H9 (cell line): Measurements from ENCODE around the gene APOL1. TPM values are rescaled to one million over a fixed set of nuclear protein-coding genes. Genes with fewer than 3 reads are reported as not detected.

Experiments used
- DNase-seq: peaks from one replicate; pipeline ENCODE4 v3.0.0-alpha.2; 2017
- H2AFZ ChIP-seq: one replicate; pipeline ENCODE4 v1.6.1; 2013; ENCODE audit warnings: mild to moderate bottlenecking, low read length, control low read depth, moderate library complexity
- H2AK5ac ChIP-seq: 2 replicates; pipeline ENCODE4 v1.6.1; 2013; ENCODE audit warnings: low read length, control low read depth, mixed read lengths; ENCODE audit not compliant: insufficient read length
- H2BK120ac ChIP-seq: one replicate; pipeline ENCODE4 v1.6.1; 2013; ENCODE audit warnings: low read depth, mild to moderate bottlenecking, low read length, control low read depth, inconsistent platforms; ENCODE audit not compliant: poor library complexity, severe bottlenecking
- H2BK12ac ChIP-seq: 2 replicates; pipeline ENCODE4 v1.6.1; 2013; ENCODE audit warnings: low read length, control low read depth, mixed read lengths, low read depth; ENCODE audit not compliant: insufficient read length
- H2BK15ac ChIP-seq: 2 replicates; pipeline ENCODE4 v1.6.1; 2013; ENCODE audit warnings: low read depth, low read length, control low read depth
- H2BK20ac ChIP-seq: one replicate; pipeline ENCODE4 v1.6.1; 2013; ENCODE audit warnings: low read depth, mild to moderate bottlenecking, low read length, control low read depth, inconsistent platforms; ENCODE audit not compliant: poor library complexity, severe bottlenecking
- H2BK5ac ChIP-seq: 2 replicates; pipeline ENCODE4 v1.6.1; 2013; ENCODE audit warnings: low read length, control low read depth, mixed read lengths; ENCODE audit not compliant: insufficient read length
- H3K14ac ChIP-seq: 2 replicates; pipeline ENCODE4 v1.6.1; 2013; ENCODE audit warnings: low read length, control low read depth; ENCODE audit not compliant: insufficient read depth
- H3K18ac ChIP-seq: 2 replicates; pipeline ENCODE4 v1.6.1; 2013; ENCODE audit warnings: low read depth, mild to moderate bottlenecking, mixed read lengths, low read length, control low read depth; ENCODE audit not compliant: insufficient read length
- H3K23ac ChIP-seq: 2 replicates; pipeline ENCODE4 v1.6.1; 2013; ENCODE audit warnings: low read length, control low read depth, mixed read lengths, low read depth; ENCODE audit not compliant: insufficient read length
- H3K23me2 ChIP-seq: 2 replicates; pipeline ENCODE4 v1.6.1; 2013; ENCODE audit warnings: low read depth, mild to moderate bottlenecking, mixed read lengths, low read length, control low read depth; ENCODE audit not compliant: insufficient read length, poor library complexity, severe bottlenecking
- H3K27ac ChIP-seq: 2 replicates; pipeline ENCODE4 v1.5.1; 2013; ENCODE audit warnings: low read length, control low read depth, mixed read lengths, low read depth; ENCODE audit not compliant: insufficient read length
- H3K27me3 ChIP-seq: 2 replicates; pipeline ENCODE4 v1.6.1; 2013; ENCODE audit warnings: low read length, control low read depth, inconsistent platforms; ENCODE audit not compliant: insufficient read depth
- H3K4ac ChIP-seq: 2 replicates; pipeline ENCODE4 v1.6.1; 2013; ENCODE audit warnings: low read depth, mild to moderate bottlenecking, control low read depth, inconsistent platforms, low read length, moderate library complexity
- H3K4me1 ChIP-seq: 2 replicates; pipeline ENCODE4 v1.6.1; 2013; ENCODE audit warnings: low read length, control low read depth, inconsistent platforms; ENCODE audit not compliant: insufficient read depth
- H3K4me2 ChIP-seq: 2 replicates; pipeline ENCODE4 v1.6.1; 2013; ENCODE audit warnings: low read length, control low read depth, mixed read lengths; ENCODE audit not compliant: insufficient read length, insufficient read depth
- H3K56ac ChIP-seq: 2 replicates; pipeline ENCODE4 v1.6.1; 2013; ENCODE audit warnings: low read depth, mild to moderate bottlenecking, mixed read lengths, low read length, control low read depth; ENCODE audit not compliant: insufficient read length
- H3K79me1 ChIP-seq: 2 replicates; pipeline ENCODE4 v1.6.1; 2013; ENCODE audit warnings: low read depth, mild to moderate bottlenecking, moderate library complexity, low read length, control low read depth, inconsistent platforms; ENCODE audit not compliant: insufficient read depth, poor library complexity, severe bottlenecking
- H3K79me2 ChIP-seq: 2 replicates; pipeline ENCODE4 v1.6.1; 2013; ENCODE audit warnings: low read length, control low read depth, inconsistent platforms; ENCODE audit not compliant: insufficient read depth
- H3K9ac ChIP-seq: 2 replicates; pipeline ENCODE4 v1.6.1; 2013; ENCODE audit warnings: low read length, control low read depth, mixed read lengths; ENCODE audit not compliant: insufficient read length; ENCODE audit errors: extremely low read depth
- H3K9me3 ChIP-seq: one replicate; pipeline ENCODE4 v1.6.1; 2013; ENCODE audit warnings: low read depth, low read length, inconsistent platforms; ENCODE audit not compliant: control insufficient read depth
- H3T11ph ChIP-seq: one replicate; pipeline ENCODE4 v1.6.1; 2013; ENCODE audit warnings: mild to moderate bottlenecking, low read length, control low read depth, inconsistent platforms
- H4K20me1 ChIP-seq: one replicate; pipeline ENCODE4 v1.6.1; 2013; ENCODE audit not compliant: control insufficient read depth, insufficient read length, insufficient read depth
- H4K5ac ChIP-seq: 2 replicates; pipeline ENCODE4 v1.6.1; 2013; ENCODE audit warnings: low read depth, mild to moderate bottlenecking, mixed read lengths, low read length, control low read depth; ENCODE audit not compliant: insufficient read length
- H4K8ac ChIP-seq: replicated peaks from 2 replicates; pipeline ENCODE4 v1.6.1; 2013; ENCODE audit warnings: low read length, control low read depth, mixed read lengths, low read depth; ENCODE audit not compliant: insufficient read length
- H4K91ac ChIP-seq: 2 replicates; pipeline ENCODE4 v1.6.1; 2013; ENCODE audit warnings: low read depth, mild to moderate bottlenecking, moderate library complexity, mixed read lengths, low read length, control low read depth; ENCODE audit not compliant: insufficient read length
- H3K27ac Mint-ChIP-seq, 3 experiments: 2 replicates in 2 of 3; 3 replicates in 1 of 3; pipeline ENCODE4 v1.8.0; 2020 to 2021; ENCODE audit warnings: mixed read lengths in 3 of 3, mild to moderate bottlenecking in 1 of 3, moderate library complexity in 1 of 3
- H3K27me3 Mint-ChIP-seq: 2 replicates; pipeline ENCODE4 v1.8.0; 2021; ENCODE audit warnings: low read depth, mild to moderate bottlenecking, moderate library complexity, mixed read lengths
- H3K36me3 Mint-ChIP-seq, 3 experiments: 2 replicates in 2 of 3; 3 replicates in 1 of 3; pipeline ENCODE4 v1.8.0; 2020 to 2021; ENCODE audit warnings: low read depth in 3 of 3, mixed read lengths in 3 of 3; ENCODE audit not compliant: insufficient read depth in 1 of 3
- H3K4me1 Mint-ChIP-seq, 2 experiments: 2 replicates each; pipeline ENCODE4 v1.8.0; 2020; ENCODE audit warnings: mixed read lengths in 2 of 2
- H3K4me3 Mint-ChIP-seq, 2 experiments: 2 replicates in 1 of 2; 3 replicates in 1 of 2; pipeline ENCODE4 v1.8.0; 2020 to 2021; ENCODE audit warnings: mild to moderate bottlenecking in 2 of 2, mixed read lengths in 2 of 2, moderate library complexity in 1 of 2
- H3K9me3 Mint-ChIP-seq, 2 experiments: 2 replicates in 1 of 2; 3 replicates in 1 of 2; pipeline ENCODE4 v1.8.0; 2020; ENCODE audit warnings: mild to moderate bottlenecking in 2 of 2, mixed read lengths in 2 of 2, moderate library complexity in 1 of 2
- CTCF ChIP-seq: fragments of 200-600 bp; sonication (generic); conservative IDR thresholded peaks from 3 replicates; pipeline ENCODE4 v1.8.0; 2021; ENCODE audit warnings: antibody characterized with exemption, mild to moderate bottlenecking
- total RNA-seq: library from RNA; stranded (reverse); gene quantifications from 2 replicates; pipeline ENCODE4 v1.2.1, GENCODE V29; 2021

Gene APOL1
- total RNA-seq, 1 experiment from 2014 or later: not detected

GRCh38 chr22:36212901-36213300, 40.0 kb upstream of the APOL1 start:
- Histone ChIP-seq H3K4me2 (no peak overlapping the region), H3K23ac (no peak overlapping the region), H4K20me1 (no peaks in the 10 kb centered on the region), H3K18ac (no peak overlapping the region), H3K79me2 (no peaks in the 10 kb centered on the region), H3K79me1 (no peaks in the 10 kb centered on the region), H4K5ac (no peak overlapping the region), H2BK20ac (no peak overlapping the region), H3K9me3 (no peaks in the 10 kb centered on the region), H3K4me1 (no peaks in the 10 kb centered on the region), H2AK5ac (no peak overlapping the region), H2BK15ac (no peak overlapping the region), H3K9ac (no peak overlapping the region), H3K27ac (no peak overlapping the region), H3T11ph (no peak overlapping the region), H3K56ac (no peak overlapping the region), H2AFZ (no peak overlapping the region), H4K8ac (no peak overlapping the region), H3K27me3 (no peaks in the 10 kb centered on the region), H3K14ac (no peak overlapping the region), H3K23me2 (no peaks in the 10 kb centered on the region), H4K91ac (no peak overlapping the region), H2BK12ac (no peak overlapping the region), H3K4ac (no peak overlapping the region), H2BK5ac (no peak overlapping the region), H2BK120ac (no peak overlapping the region)
- Mint-ChIP-seq H3K27ac (no peak overlapping the region), H3K9me3 (peaks cover 9 to 24% of the 10 kb centered on the region in 2 experiments), H3K36me3 (no peaks in the 10 kb centered on the region; a peak in 2 of 7 replicates), H3K27me3 (peaks cover 25% of the 10 kb centered on the region), H3K4me1 (peaks cover 0 to 3% of the 10 kb centered on the region in 2 experiments; a peak in 1 of 4 replicates), H3K4me3 (no peak overlapping the region)
- no peak for DNase-seq
- no peak for TF ChIP-seq CTCF
